ENCODE results near the gene RAPGEF5.

The RAPGEF5 gene

DNA sequence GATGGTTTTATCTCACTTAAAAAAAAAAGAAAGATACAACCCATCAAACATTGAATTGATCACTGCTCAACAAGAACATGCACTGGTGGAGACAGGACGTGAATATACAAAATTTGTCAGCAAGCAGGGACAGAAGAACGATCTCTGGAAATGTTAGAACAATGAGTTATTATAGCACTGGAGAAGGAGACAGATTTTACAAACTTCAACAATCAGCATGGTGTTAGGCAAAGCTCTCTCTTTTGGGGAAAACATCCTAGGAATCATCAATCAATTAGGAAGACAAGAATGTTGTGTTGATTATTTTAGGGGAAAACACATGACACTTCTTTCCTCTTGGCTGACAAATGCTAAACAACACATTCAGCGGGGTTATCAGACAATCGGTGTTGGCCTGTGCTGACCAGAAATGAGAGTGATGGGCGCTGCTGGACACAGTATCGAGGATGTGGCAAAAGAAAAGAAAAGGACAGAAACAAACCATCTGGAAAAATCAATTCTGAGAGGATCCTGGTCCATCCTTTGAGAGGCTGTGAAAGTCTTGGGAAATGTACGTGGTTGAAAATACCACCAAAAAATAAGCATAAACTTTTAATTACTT lies 103.9 kb downstream of the RAPGEF5 start:
- no peak for DNase-seq

- DNase-seq: no peak
Observed at GRCh38 chr7:22252016-22252415, 104.9 kb downstream of the RAPGEF5 start.

DNA sequence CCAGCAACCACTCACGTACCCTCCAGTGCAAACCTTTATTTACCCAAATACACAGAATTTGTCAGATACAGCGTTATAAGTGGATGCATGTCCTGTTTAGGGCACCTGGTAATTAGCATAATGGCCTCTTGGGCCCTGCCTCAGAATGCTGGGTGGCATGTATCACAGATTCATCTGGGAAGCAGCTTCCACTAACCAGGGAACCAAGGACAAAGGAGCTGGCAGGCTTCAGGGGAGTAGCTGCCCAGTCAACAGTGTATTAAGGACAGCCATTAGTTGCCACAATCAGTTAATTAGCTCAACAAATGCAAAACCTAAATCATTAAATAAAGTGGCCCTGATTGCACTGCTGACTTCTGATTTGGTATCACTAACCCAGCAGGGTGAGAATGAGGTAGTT lies 105.7 kb downstream of the RAPGEF5 start:
- DNase-seq: no peak

- no peak for DNase-seq
Observed at GRCh38 chr7:22250390-22250789, 106.6 kb downstream of the RAPGEF5 start.

DNA sequence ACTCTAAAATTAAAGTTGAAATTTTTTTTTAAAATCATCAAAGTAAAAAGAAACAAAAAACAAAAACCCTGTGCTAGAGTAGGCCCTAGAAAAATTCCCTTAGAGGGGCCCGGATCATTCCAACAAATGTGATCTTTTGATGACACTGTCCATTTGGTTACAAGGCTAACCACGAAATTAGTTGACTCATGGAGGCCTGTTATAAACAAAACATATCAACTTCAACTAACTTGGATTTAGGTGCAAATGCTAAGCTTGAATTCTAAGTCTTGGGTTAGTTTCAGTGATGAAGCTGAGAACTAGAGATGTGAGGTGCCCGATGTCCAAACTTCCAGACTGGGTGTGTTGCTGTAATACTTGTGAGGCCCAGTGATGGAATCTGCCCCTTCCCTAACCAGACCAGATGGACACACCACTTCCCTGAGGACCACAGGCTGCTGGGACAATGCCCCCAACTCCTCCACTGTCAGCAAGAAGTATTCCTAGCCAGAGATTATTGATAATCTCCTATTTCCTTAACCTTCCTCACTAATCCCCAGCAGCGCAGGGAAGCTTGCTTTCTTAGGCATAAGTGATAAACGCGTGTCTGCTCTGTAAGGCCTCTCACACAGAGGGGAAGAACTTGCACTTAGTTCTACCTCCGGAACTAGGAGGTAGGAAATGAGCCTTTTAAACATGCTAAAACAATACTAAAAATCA lies 108.7 kb downstream of the RAPGEF5 start:
- no peak for DNase-seq

DNA sequence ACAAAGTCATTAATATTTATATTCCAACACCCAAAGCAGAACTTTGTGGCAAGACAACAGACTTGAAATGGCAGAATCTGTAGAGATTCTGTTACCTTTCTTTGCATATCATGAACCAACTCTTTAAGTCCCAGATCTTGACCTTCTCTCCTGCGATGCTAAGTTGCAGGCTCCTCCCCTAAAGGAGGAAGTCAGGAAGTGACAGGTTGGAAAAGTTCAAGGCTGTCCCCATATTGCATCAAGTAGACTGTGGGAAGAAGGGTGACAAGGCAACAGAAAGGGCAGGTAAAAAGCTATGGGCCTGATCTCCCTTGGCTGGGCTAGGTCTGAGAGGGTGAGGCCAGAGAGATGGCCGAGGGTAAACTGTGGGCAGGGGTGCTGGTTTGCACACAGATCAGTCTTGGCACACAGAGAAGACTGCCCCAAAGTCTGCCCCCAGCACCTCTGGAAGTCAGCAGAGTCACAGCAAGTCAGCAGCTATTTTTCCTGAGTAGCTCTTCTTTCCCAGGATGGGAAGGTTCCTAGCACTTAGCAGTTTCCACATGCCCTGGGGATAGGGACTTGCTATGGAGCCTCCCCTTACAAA lies 115.1 kb downstream of the RAPGEF5 start:
- no peak for DNase-seq

DNA sequence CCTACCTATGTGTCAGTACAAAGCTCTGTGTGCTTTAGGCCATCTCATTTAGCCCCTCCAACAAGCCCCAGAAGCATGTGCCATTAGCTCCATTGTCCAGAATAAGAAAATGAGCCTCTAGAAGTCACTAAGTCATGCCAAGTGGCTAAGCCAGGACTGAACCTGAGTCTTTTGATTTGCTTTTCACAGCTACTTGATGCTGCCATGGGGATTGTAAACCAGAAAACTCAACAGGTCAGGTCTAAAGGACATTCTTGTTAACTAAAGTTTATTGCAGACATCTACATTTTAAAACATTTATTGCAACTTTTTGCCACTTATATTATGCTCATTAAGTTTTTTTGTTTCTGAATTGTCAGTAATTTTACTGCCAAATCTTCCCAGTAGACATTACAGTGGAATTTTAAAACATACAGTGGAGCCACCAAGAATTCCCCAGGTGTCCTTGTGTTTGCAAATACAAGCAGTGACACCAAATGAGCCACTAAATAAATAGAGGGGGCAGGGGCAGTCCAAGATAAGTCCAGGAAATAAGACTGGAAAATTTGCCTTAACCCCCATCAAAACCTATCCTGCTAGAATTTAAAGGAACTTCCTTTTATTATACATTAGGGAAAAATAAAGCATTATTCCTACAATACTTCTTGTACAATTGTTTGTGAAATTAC lies 115.9 kb downstream of the RAPGEF5 start:
- DNase-seq: no peak

GRCh38 chr7:22238354-22239311 lies 118.3 kb downstream of the RAPGEF5 start:
- DNase-seq: no peak

DNA sequence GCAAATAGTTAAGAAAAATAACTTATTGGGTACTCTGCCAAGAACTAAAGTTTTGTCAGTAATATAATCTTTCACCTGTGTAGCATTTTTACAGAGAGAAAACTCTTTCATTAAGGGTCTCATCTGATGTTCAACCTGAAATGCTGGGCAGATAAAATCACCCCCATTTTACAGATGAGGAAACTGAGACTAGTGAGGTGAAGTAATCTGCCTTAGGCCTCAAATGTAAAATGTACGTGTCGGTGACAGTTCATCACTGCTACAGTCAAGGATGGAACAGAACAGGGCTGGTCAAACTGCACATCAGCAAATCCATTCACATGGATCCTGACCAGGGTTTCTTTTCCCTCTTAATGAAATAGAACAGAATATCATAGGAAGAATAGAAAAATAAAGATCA lies 121.8 kb downstream of the RAPGEF5 start:
- no peak for DNase-seq

- DNase-seq: no peak
Observed at GRCh38 chr7:22234227-22234626, 122.7 kb downstream of the RAPGEF5 start.

- no peak for DNase-seq
Observed at GRCh38 chr7:22231806-22232205, 125.1 kb downstream of the RAPGEF5 start.

DNA sequence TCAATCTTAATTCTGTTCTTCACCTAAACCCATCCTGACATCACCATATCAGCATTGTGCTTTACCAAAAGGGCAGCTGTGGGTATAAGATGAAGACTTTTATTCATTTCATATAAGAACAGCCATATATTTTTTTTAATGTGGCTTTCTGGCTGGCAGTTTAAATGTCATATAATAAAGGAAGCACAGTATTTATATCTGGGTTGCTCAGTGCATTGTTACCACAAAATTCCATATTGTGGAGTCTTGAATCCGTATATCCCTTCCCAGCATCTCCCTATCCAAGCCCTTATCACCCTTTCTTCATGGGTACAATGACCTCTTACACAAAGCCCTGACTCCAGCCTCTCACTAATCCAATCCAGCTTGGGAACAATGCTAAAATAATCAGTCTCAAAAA lies 125.8 kb downstream of the RAPGEF5 start:
- DNase-seq: no peak

DNA sequence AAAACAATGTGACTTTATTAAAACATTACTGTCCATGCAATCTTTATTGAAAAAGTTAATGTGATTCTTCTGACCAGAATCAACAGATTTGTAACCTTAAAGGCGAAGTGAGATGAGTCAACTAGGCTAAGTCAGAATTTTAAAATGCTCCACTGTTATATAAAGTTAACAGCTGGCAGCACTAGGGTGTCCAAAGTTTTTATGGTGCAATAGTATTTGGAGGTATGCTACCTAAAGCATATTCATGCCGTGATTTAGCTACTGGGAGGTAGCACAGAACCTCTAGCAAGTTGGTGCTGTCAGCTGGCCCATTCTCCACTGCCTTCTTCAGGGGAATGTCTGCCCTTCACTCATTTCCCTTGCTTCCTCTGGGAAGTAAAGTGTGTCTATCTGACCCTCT lies 126.7 kb downstream of the RAPGEF5 start:
- no peak for DNase-seq

GRCh38 chr7:22229148-22229547 lies 127.8 kb downstream of the RAPGEF5 start:
- no peak for DNase-seq

GRCh38 chr7:22223807-22224206 lies 133.1 kb downstream of the RAPGEF5 start:
- DNase-seq: no peak

GRCh38 chr7:22220941-22221340 lies 136.0 kb downstream of the RAPGEF5 start:
- DNase-seq: no peak

GRCh38 chr7:22219739-22220493 lies 137.0 kb downstream of the RAPGEF5 start:
- DNase-seq: no peak

- no peak for DNase-seq
Observed at GRCh38 chr7:22219036-22219435, 137.9 kb downstream of the RAPGEF5 start.

GRCh38 chr7:22216832-22217475 lies 140.0 kb downstream of the RAPGEF5 start:
- no peak for DNase-seq

GRCh38 chr7:22216309-22216708 lies 140.6 kb downstream of the RAPGEF5 start:
- DNase-seq: no peak

GRCh38 chr7:22214000-22214399 lies 143.0 kb downstream of the RAPGEF5 start:
- no peak for DNase-seq

DNA sequence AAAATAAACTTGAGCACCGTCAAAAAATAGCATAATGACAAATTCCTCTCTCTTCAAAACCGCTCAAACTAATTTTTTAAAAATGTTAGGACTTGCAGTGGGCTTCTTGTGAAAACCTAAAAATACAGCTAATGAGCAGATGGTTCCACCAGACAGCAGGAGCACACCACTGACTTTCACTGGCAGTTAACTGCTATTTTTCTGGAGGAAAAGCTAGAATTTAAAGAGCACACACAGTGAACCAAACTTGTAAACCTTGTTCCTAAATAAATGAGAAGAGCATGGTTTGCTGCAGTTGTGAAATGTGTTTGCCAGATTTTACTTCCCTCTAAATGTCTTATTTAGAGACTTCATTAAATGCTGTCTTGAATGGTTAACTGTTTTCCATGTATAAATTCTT lies 143.9 kb downstream of the RAPGEF5 start:
- no peak for DNase-seq
